PFSK-1 (cell line): ENCODE results near the gene TRPC3.

Experiments used
- FOXP2 ChIP-seq: optimal IDR thresholded peaks from 2 replicates; pipeline ENCODE3; 2011; ENCODE audit warnings: borderline replicate concordance, control low read depth, inconsistent platforms; ENCODE audit not compliant: insufficient read depth; ENCODE audit errors: extremely low read length, extremely low read depth
- POLR2AphosphoS5 ChIP-seq: IDR thresholded peaks from 2 replicates; pipeline ENCODE4 v1.6.1; 2012; ENCODE audit warnings: low read depth, mild to moderate bottlenecking, control low read depth, low read length, moderate library complexity
- SIN3A ChIP-seq: IDR thresholded peaks from 2 replicates; pipeline ENCODE4 v1.6.1; 2012; ENCODE audit warnings: mild to moderate bottlenecking, low read length, moderate library complexity, borderline replicate concordance; ENCODE audit not compliant: insufficient read depth
- TAF1 ChIP-seq: IDR thresholded peaks from 2 replicates; pipeline ENCODE4 v1.6.1; 2012; ENCODE audit warnings: low read length, control low read depth, borderline replicate concordance; ENCODE audit not compliant: insufficient read depth
- TF ChIP-seq, protein P1 (sequence below), 2 experiments: IDR thresholded peaks; 2 replicates each; pipeline versions ENCODE4 v1.6.1 to v1.8.0; 2011 to 2012; ENCODE audit warnings: low read depth in 2 of 2, low read length in 2 of 2, control low read depth in 1 of 2, inconsistent platforms in 1 of 2, mild to moderate bottlenecking in 1 of 2, moderate library complexity in 1 of 2; ENCODE audit not compliant: insufficient read depth in 1 of 2

DNA sequence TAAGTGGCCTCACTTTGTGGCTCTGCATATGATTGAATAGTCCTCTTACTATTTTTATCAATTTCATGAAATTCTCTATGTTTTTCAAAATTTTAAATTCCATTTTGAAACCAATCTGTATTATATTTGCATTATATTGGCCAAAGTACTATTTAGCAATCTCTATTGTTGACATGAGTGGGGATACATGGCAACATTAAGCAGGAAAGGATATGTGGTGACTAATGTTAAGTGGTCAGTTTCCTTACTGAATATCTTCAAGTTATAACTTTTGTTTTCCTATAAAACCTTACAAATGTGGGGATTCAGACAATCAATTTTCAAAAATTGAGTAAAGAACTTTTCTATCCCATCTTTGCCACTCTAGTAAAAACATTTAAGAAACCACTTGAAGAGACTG, 91.7 kb downstream of the TRPC3 start:
- TF ChIP-seq POLR2AphosphoS5 (no peak), TAF1 (no peak), SIN3A (no peak), FOXP2 (no peak)
- TF ChIP-seq, protein P1, sequence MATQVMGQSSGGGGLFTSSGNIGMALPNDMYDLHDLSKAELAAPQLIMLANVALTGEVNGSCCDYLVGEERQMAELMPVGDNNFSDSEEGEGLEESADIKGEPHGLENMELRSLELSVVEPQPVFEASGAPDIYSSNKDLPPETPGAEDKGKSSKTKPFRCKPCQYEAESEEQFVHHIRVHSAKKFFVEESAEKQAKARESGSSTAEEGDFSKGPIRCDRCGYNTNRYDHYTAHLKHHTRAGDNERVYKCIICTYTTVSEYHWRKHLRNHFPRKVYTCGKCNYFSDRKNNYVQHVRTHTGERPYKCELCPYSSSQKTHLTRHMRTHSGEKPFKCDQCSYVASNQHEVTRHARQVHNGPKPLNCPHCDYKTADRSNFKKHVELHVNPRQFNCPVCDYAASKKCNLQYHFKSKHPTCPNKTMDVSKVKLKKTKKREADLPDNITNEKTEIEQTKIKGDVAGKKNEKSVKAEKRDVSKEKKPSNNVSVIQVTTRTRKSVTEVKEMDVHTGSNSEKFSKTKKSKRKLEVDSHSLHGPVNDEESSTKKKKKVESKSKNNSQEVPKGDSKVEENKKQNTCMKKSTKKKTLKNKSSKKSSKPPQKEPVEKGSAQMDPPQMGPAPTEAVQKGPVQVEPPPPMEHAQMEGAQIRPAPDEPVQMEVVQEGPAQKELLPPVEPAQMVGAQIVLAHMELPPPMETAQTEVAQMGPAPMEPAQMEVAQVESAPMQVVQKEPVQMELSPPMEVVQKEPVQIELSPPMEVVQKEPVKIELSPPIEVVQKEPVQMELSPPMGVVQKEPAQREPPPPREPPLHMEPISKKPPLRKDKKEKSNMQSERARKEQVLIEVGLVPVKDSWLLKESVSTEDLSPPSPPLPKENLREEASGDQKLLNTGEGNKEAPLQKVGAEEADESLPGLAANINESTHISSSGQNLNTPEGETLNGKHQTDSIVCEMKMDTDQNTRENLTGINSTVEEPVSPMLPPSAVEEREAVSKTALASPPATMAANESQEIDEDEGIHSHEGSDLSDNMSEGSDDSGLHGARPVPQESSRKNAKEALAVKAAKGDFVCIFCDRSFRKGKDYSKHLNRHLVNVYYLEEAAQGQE (IDR thresholded peaks at IDR 0.05; ENCODE audit: insufficient read depth in 1 of 2, low read depth in 2 of 2, low read length in 2 of 2) = no peak
